Upper lobe of left lung (tissue), 4 donors: ENCODE data around the gene MOXD1.

Source experiments
- CTCF ChIP-seq, 6 experiments: fragments of 450-650 bp in 4 of 6; fragments of 200-600 bp in 2 of 6; sonication (generic) in 2 of 6; IDR thresholded peaks; one replicate each; pipeline ENCODE4 v1.5.1; 2016 to 2019; ENCODE audit warnings: antibody characterized with exemption in 6 of 6
- POLR2A ChIP-seq, 4 donors: fragments of 450-650 bp; IDR thresholded peaks; one replicate each; pipeline ENCODE4 v1.5.1; 2016 to 2017; ENCODE audit warnings: antibody characterized with exemption in 4 of 4, mild to moderate bottlenecking in 2 of 4
- POLR2AphosphoS5 ChIP-seq, 2 donors: sonication (generic); formaldehyde crosslinking; IDR thresholded peaks; one replicate each; pipeline ENCODE4 v1.5.1; 2017; ENCODE audit warnings: antibody characterized with exemption in 2 of 2

- TF ChIP-seq POLR2A (IDR thresholded peaks at IDR 0.05) (no peak), CTCF (IDR thresholded peaks at IDR 0.05) (no peak), POLR2AphosphoS5 (IDR thresholded peaks at IDR 0.05) (no peak)
These were observed 12.2 kb upstream of the MOXD1 start for GRCh38 chr6:132413499-132413802.
